ENCODE data around the gene LSAMP. TPM values are rescaled to one million over a fixed set of nuclear protein-coding genes. Genes with fewer than 3 reads are reported as not detected.

Gene LSAMP
- total RNA-seq, 1 experiment from 2014 or later = 0.90 TPM

GRCh38 chr3:116374901-116375300, 70.4 kb downstream of the LSAMP start:
- Histone ChIP-seq H3K27ac (ENCODE audit: insufficient read length, low read depth, low read length) (no peak overlapping the region), H2BK5ac (ENCODE audit: insufficient read length, low read length) (no peak overlapping the region), H3K4me1 (ENCODE audit: insufficient read depth, low read length) (no peaks in the 10 kb centered on the region), H3K4ac (ENCODE audit: low read depth, low read length) (no peak overlapping the region), H2BK15ac (ENCODE audit: low read depth, low read length) (no peak overlapping the region), H3T11ph (ENCODE audit: low read length) (no peak overlapping the region), H3K27me3 (ENCODE audit: insufficient read depth, low read length) (no peaks in the 10 kb centered on the region), H2BK12ac (ENCODE audit: insufficient read length, low read depth, low read length) (no peak overlapping the region), H3K79me1 (ENCODE audit: insufficient read depth, low read depth, low read length, poor library complexity, severe bottlenecking) (no peaks in the 10 kb centered on the region), H3K18ac (ENCODE audit: insufficient read length, low read depth, low read length) (no peak overlapping the region), H3K4me2 (ENCODE audit: insufficient read depth, insufficient read length, low read length) (no peak overlapping the region), H2BK20ac (ENCODE audit: low read depth, low read length, poor library complexity, severe bottlenecking) (no peak overlapping the region), H4K5ac (ENCODE audit: insufficient read length, low read depth, low read length) (no peak overlapping the region), H3K23ac (ENCODE audit: insufficient read length, low read depth, low read length) (no peak overlapping the region), H4K20me1 (ENCODE audit: control insufficient read depth, insufficient read depth, insufficient read length) (no peaks in the 10 kb centered on the region), H3K23me2 (ENCODE audit: insufficient read length, low read depth, low read length, poor library complexity, severe bottlenecking) (no peaks in the 10 kb centered on the region), H3K9me3 (ENCODE audit: control insufficient read depth, low read depth, low read length) (no peaks in the 10 kb centered on the region), H2AK5ac (ENCODE audit: insufficient read length, low read length) (no peak overlapping the region), H4K91ac (ENCODE audit: insufficient read length, low read depth, low read length) (no peak overlapping the region), H3K9ac (ENCODE audit: extremely low read depth, insufficient read length, low read length) (no peak overlapping the region), H4K8ac (replicated peaks; ENCODE audit: insufficient read length, low read depth, low read length) (no peak overlapping the region), H3K56ac (ENCODE audit: insufficient read length, low read depth, low read length) (no peak overlapping the region), H2BK120ac (ENCODE audit: low read depth, low read length, poor library complexity, severe bottlenecking) (no peak overlapping the region), H3K14ac (ENCODE audit: insufficient read depth, low read length) (no peak overlapping the region), H3K79me2 (ENCODE audit: insufficient read depth, low read length) (no peaks in the 10 kb centered on the region), H2AFZ (ENCODE audit: low read length) (no peak overlapping the region)
- Mint-ChIP-seq H3K9me3 (no peaks in the 10 kb centered on the region), H3K4me1 (no peaks in the 10 kb centered on the region), H3K4me3 (no peak overlapping the region), H3K36me3 (ENCODE audit: insufficient read depth in 1 of 3, low read depth in 3 of 3) (no peaks in the 10 kb centered on the region), H3K27me3 (ENCODE audit: low read depth) (no peaks in the 10 kb centered on the region), H3K27ac (no peak overlapping the region)
- no CpG with 5 or more reads among the region's 2 CpGs for WGBS (ENCODE audit: extremely low coverage, insufficient read length, low lambda C conversion rate)
- TF ChIP-seq CTCF (conservative IDR thresholded peaks at IDR 0.05) = no peak
- DNase-seq = no peak
